PC-3 (cell line): Measurements from ENCODE around the gene U2AF1L4. TPM values are rescaled to one million over a fixed set of nuclear protein-coding genes. Genes with fewer than 3 reads are reported as not detected.

Experiments
- ATAC-seq: fragments of 200-7000 bp; cut with Tn5 transposase; 2 replicates; pipeline ENCODE4 v1.9.1; 2020; ENCODE audit warnings: mild to moderate bottlenecking, moderate library complexity
- BruUV-seq: library from RNA; stranded (reverse); fragments of 400-500 nt; replicated peaks from 2 replicates; lab custom pipeline; 2021; lab: Mats Ljungman, UMichigan
- CTCF ChIA-PET: fragments of 300-600 bp; sonication (Branson Sonifier 250); formaldehyde crosslinking; loops from one replicate; lab custom pipeline; 2022; ENCODE audit warnings: antibody characterized with exemption; lab: Charles Lee
- POLR2A ChIA-PET: fragments of 300-600 bp; sonication (Branson Sonifier 250); formaldehyde crosslinking; loops from one replicate; lab custom pipeline; 2022; ENCODE audit warnings: antibody characterized with exemption; ENCODE audit not compliant: unreplicated experiment; lab: Charles Lee
- DNase-seq: peaks from one replicate; pipeline ENCODE4 v3.0.0-alpha.2; 2015
- H2AFZ ChIP-seq: fragments of 300-600 bp; sonication (generic); 2 replicates; pipeline ENCODE4 v1.6.0; 2016; ENCODE audit warnings: antibody characterized with exemption, low read length
- H3F3A ChIP-seq: fragments of 300-600 bp; sonication (generic); one replicate; pipeline ENCODE4 v1.6.0; 2017; ENCODE audit warnings: antibody characterized with exemption, low read length, control low read depth, mild to moderate bottlenecking; ENCODE audit not compliant: unreplicated experiment
- H3K27ac ChIP-seq: fragments of 300-600 bp; sonication (generic); 2 replicates; pipeline ENCODE4 v1.5.1; 2016; ENCODE audit warnings: mild to moderate bottlenecking, low read length
- H3K27me3 ChIP-seq: fragments of 300-600 bp; sonication (generic); 2 replicates; pipeline ENCODE4 v1.6.1; 2016; ENCODE audit warnings: low read length, mixed read lengths
- H3K36me3 ChIP-seq: fragments of 300-600 bp; sonication (generic); 2 replicates; pipeline ENCODE4 v1.6.1; 2016; ENCODE audit warnings: low read depth, mixed run types, low read length, mixed read lengths
- H3K4me1 ChIP-seq: fragments of 300-600 bp; sonication (generic); 2 replicates; pipeline ENCODE4 v1.5.1; 2016; ENCODE audit warnings: low read length; ENCODE audit not compliant: insufficient read depth
- H3K4me2 ChIP-seq: fragments of 300-600 bp; sonication (generic); 2 replicates; pipeline ENCODE4 v1.6.0; 2016; ENCODE audit warnings: low read length
- H3K4me3 ChIP-seq: fragments of 300-600 bp; sonication (generic); 2 replicates; pipeline ENCODE4 v1.5.1; 2016; ENCODE audit warnings: mild to moderate bottlenecking, low read length, mixed read lengths
- H3K79me2 ChIP-seq: fragments of 300-600 bp; sonication (generic); 2 replicates; pipeline ENCODE4 v1.6.1; 2017; ENCODE audit warnings: low read length, mixed read lengths
- H3K9ac ChIP-seq: fragments of 300-600 bp; sonication (generic); 2 replicates; pipeline ENCODE4 v1.6.0; 2016; ENCODE audit warnings: mild to moderate bottlenecking, low read length
- H3K9me2 ChIP-seq: fragments of 300-600 bp; sonication (generic); replicated peaks from 2 replicates; pipeline ENCODE4 v1.6.1; 2016; ENCODE audit warnings: mixed run types, low read length, mixed read lengths
- H3K9me3 ChIP-seq: fragments of 300-600 bp; sonication (generic); 2 replicates; pipeline ENCODE4 v1.6.1; 2016; ENCODE audit warnings: low read length, mixed read lengths
- H4K20me1 ChIP-seq: fragments of 300-600 bp; sonication (generic); 2 replicates; pipeline ENCODE4 v1.6.1; 2016; ENCODE audit warnings: low read length, mixed read lengths
- CTCF ChIP-seq: fragments of 300-600 bp; sonication (generic); conservative IDR thresholded peaks from 2 replicates; pipeline ENCODE4 v1.5.1; 2017; ENCODE audit warnings: antibody characterized with exemption, low read depth, mild to moderate bottlenecking, low read length
- EZH2 ChIP-seq: fragments of 300-600 bp; sonication (generic); IDR thresholded peaks from one replicate; pipeline ENCODE4 v1.6.1; 2017; ENCODE audit warnings: antibody characterized with exemption, mild to moderate bottlenecking, low read length; ENCODE audit not compliant: unreplicated experiment
- EZH2phosphoT487 ChIP-seq: fragments of 300-600 bp; sonication (generic); IDR thresholded peaks from 2 replicates; pipeline ENCODE4 v1.6.1; 2018; ENCODE audit warnings: mild to moderate bottlenecking, antibody characterized with exemption, low read length, borderline replicate concordance
- intact Hi-C: fragments of 100-400 bp; cut with micrococcal nuclease; formaldehyde crosslinking; loops from 2 replicates; pipeline ENCODE4 v1.9.0; 2023
- total RNA-seq: library from RNA; depleted of rRNA; stranded (reverse); fragments of >200 nt; gene quantifications from 2 replicates; pipeline ENCODE4 v1.2.3, GENCODE V29; 2014

The U2AF1L4 gene
- total RNA-seq, 1 experiment from 2014 or later = 7.8 TPM

GRCh38 chr19:35713904-35714495 is 31.2 kb downstream of the U2AF1L4 start:
- ATAC-seq = no peak
- no TSS peak for BruUV-seq
- intact Hi-C loops = loop anchor here (10.0 kb wide), 1 partner anchor 221 kb away; the partner anchor contains the start of gene LRFN3

GRCh38 chr19:35713506-35713850 is 31.7 kb downstream of the U2AF1L4 start:
- Histone ChIP-seq H3K9ac (no peak overlapping the region), H3K36me3 (no peaks in the 10 kb centered on the region), H2AFZ (no peak overlapping the region), H3K27me3 (no peaks in the 10 kb centered on the region), H3K4me1 (peaks cover 14% of the 10 kb centered on the region; the same call in 1 of the 2 replicates), H3F3A (no peaks in the 10 kb centered on the region), H4K20me1 (no peaks in the 10 kb centered on the region), H3K4me2 (no peak overlapping the region), H3K27ac (no peak overlapping the region), H3K9me2 (no peaks in the 10 kb centered on the region), H3K9me3 (no peaks in the 10 kb centered on the region), H3K79me2 (peaks cover 15% of the 10 kb centered on the region), H3K4me3 (no peak overlapping the region)
- ChIA-PET POLR2A (no interaction called here), CTCF (no interaction called here)
- ATAC-seq = no peak
- DNase-seq = no peak
- intact Hi-C loops = loop anchor here (10.0 kb wide), 1 partner anchor 221 kb away; the partner anchor contains the start of gene LRFN3
- no TSS peak for BruUV-seq
- no peak for TF ChIP-seq EZH2
- TF ChIP-seq CTCF = no peak
- no peak for TF ChIP-seq EZH2phosphoT487

More at GRCh38 chr19:35713904-35714495, 31.2 kb downstream of the U2AF1L4 start:
- CTCF ChIA-PET = no interaction called here
- H3K4me2 ChIP-seq = no peak overlapping the region
- peaks cover 20% of the 10 kb centered on the region for H3K79me2 ChIP-seq
- H3K9me2 ChIP-seq = no peaks in the 10 kb centered on the region
- H3K27me3 ChIP-seq = no peaks in the 10 kb centered on the region
- H3K9me3 ChIP-seq = no peaks in the 10 kb centered on the region
- H2AFZ ChIP-seq = no peak overlapping the region
- no peak overlapping the region for H3K27ac ChIP-seq
- H3K4me3 ChIP-seq = no peak overlapping the region
- TF ChIP-seq EZH2phosphoT487 = no peak
- no peak overlapping the region for H3K9ac ChIP-seq
- no peak for DNase-seq
- no peaks in the 10 kb centered on the region for H3F3A ChIP-seq
- H3K4me1 ChIP-seq = peaks cover 14% of the 10 kb centered on the region; the same call in 1 of the 2 replicates
- no peaks in the 10 kb centered on the region for H4K20me1 ChIP-seq
- POLR2A ChIA-PET = no interaction called here
- no peaks in the 10 kb centered on the region for H3K36me3 ChIP-seq

GRCh38 chr19:35712567-35713505 is 32.4 kb downstream of the U2AF1L4 start:
- H3K27ac ChIP-seq = no peak overlapping the region
- H4K20me1 ChIP-seq = no peaks in the 10 kb centered on the region
- no peaks in the 10 kb centered on the region for H3K36me3 ChIP-seq
- intact Hi-C loops = loop anchor here (10.0 kb wide), 1 partner anchor 222 kb away; the partner anchor contains the start of gene LRFN3
- no peak overlapping the region for H3K4me3 ChIP-seq
- no peak overlapping the region for H3K4me2 ChIP-seq
- POLR2A ChIA-PET = no interaction called here
- no peaks in the 10 kb centered on the region for H3K9me3 ChIP-seq
- H3K4me1 ChIP-seq = peaks cover 14% of the 10 kb centered on the region; the same call in 1 of the 2 replicates
- CTCF ChIA-PET = interaction anchor here (0.6 kb wide), 1 partner anchor 65 kb away, joined by 7 read pairs; the partner anchor contains the start of gene COX6B1
- H3K9ac ChIP-seq = no peak overlapping the region
- H3K27me3 ChIP-seq = no peaks in the 10 kb centered on the region
- ATAC-seq (no peak), DNase-seq (no peak)
- no peak overlapping the region for H2AFZ ChIP-seq
- BruUV-seq = no TSS peak
- H3K79me2 ChIP-seq = peaks cover 10% of the 10 kb centered on the region; the same call in 1 of the 2 replicates
- TF ChIP-seq EZH2 (no peak), EZH2phosphoT487 (no peak), CTCF (no peak)
- H3F3A ChIP-seq = no peaks in the 10 kb centered on the region
- H3K9me2 ChIP-seq = no peaks in the 10 kb centered on the region
